Measurements from ENCODE around the gene CFAP97.

DNA sequence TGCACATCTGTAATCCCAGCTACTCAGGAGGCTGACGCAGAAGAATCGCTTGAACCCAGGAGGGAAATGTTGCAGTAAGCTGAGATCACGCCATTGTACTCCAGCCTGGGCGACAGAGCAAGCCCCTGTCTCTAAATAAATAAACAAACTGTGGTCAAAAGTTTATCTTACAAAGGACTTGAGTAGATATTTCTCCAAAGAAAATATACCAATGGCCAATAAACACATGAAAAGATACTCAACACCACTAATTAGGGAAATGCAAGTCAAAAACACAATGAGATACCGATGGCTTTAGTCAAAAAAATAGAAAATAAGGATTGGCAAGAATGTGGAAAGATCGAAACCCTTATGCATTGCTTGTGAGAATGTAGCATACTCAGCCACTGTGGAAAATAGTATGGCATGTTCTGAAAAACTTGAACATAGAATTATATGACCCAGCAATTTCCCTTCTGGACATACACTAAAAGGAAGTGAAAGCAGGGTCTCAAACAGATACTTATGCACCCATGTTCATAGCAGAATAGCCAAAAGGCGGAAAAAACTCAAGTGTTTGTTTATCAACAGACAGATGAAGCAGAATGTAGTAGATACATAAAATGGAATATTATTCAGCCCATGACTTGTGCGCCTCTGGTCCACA is 2.0 kb upstream of the CFAP97 start:
- TF ChIP-seq SUZ12 (IDR thresholded peaks at IDR 0.05) = no peak
- no peak for TF ChIP-seq FOXM1 (IDR thresholded peaks at IDR 0.05; ENCODE audit: borderline replicate concordance)
- TF ChIP-seq FOXA1 (IDR thresholded peaks at IDR 0.05) = no peak

Data from HEK293T (cell line).